ENCODE data around the gene ZBTB38. TPM values are rescaled to one million over a fixed set of nuclear protein-coding genes. Genes with fewer than 3 reads are reported as not detected.

Gene ZBTB38
- total RNA-seq, 1 donor from 2014 or later: 9.3 TPM

GRCh38 chr3:141391298-141391990 lies 23.1 kb downstream of the ZBTB38 start:
- DNase-seq: no peak
- H3K4me1 Mint-ChIP-seq (ENCODE audit: low read depth, unreplicated experiment): peaks cover 28% of the 10 kb centered on the region
- no peak overlapping the region for H3K4me3 Mint-ChIP-seq (ENCODE audit: unreplicated experiment)
- H3K27ac Mint-ChIP-seq (ENCODE audit: unreplicated experiment): no peak overlapping the region
- H3K9me3 Mint-ChIP-seq (ENCODE audit: unreplicated experiment): peaks cover 4% of the 10 kb centered on the region
- peaks cover 2% of the 10 kb centered on the region for H3K27me3 Mint-ChIP-seq (ENCODE audit: unreplicated experiment)
- H3K36me3 Mint-ChIP-seq (ENCODE audit: unreplicated experiment): peaks cover 6% of the 10 kb centered on the region
- no peak for TF ChIP-seq CTCF (IDR thresholded peaks at IDR 0.05; ENCODE audit: partially characterized antibody, unreplicated experiment)

DNA sequence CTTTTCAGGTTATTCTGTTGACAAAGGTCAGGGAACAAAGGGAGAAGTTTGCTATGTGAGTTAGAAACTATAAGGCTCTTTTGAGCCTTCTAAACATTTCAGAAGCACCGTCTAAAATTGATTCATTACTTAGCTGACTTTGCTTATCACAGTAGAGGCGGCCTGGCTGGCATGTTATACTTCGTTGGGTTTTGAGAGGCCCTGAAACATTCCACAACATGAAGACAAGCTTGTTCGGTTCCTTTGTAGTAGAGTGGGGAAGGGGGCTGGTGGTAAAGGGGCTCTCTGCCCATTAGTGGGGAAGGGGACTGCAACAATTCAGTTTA lies 23.6 kb downstream of the ZBTB38 start:
- peaks cover under 1% of the 10 kb centered on the region for H3K27me3 Mint-ChIP-seq (ENCODE audit: unreplicated experiment)
- H3K27ac Mint-ChIP-seq (ENCODE audit: unreplicated experiment): no peak overlapping the region
- no peak for TF ChIP-seq CTCF (IDR thresholded peaks at IDR 0.05; ENCODE audit: partially characterized antibody, unreplicated experiment)
- peaks cover 4% of the 10 kb centered on the region for H3K9me3 Mint-ChIP-seq (ENCODE audit: unreplicated experiment)
- DNase-seq: no peak
- H3K36me3 Mint-ChIP-seq (ENCODE audit: unreplicated experiment): peaks cover 12% of the 10 kb centered on the region
- peaks cover 23% of the 10 kb centered on the region for H3K4me1 Mint-ChIP-seq (ENCODE audit: low read depth, unreplicated experiment)
- no peak overlapping the region for H3K4me3 Mint-ChIP-seq (ENCODE audit: unreplicated experiment)

- TF ChIP-seq CTCF (IDR thresholded peaks at IDR 0.05; ENCODE audit: partially characterized antibody, unreplicated experiment): no peak
- H3K4me1 Mint-ChIP-seq (ENCODE audit: low read depth, unreplicated experiment): peaks cover 19% of the 10 kb centered on the region
- no peak overlapping the region for H3K4me3 Mint-ChIP-seq (ENCODE audit: unreplicated experiment)
- DNase-seq: no peak
- no peaks in the 10 kb centered on the region for H3K27me3 Mint-ChIP-seq (ENCODE audit: unreplicated experiment)
- H3K27ac Mint-ChIP-seq (ENCODE audit: unreplicated experiment): no peak overlapping the region
- H3K9me3 Mint-ChIP-seq (ENCODE audit: unreplicated experiment): peaks cover 4% of the 10 kb centered on the region
- peaks cover 16% of the 10 kb centered on the region for H3K36me3 Mint-ChIP-seq (ENCODE audit: unreplicated experiment)
Measured at GRCh38 chr3:141392416-141392815, 24.1 kb downstream of the ZBTB38 start.

- H3K27ac Mint-ChIP-seq (ENCODE audit: unreplicated experiment): peak overlapping the region; percentile 65
Measured at GRCh38 chr3:141392897-141393734, 24.8 kb downstream of the ZBTB38 start.

More at GRCh38 chr3:141392897-141393734, 24.8 kb downstream of the ZBTB38 start:
- peaks cover 14% of the 10 kb centered on the region for H3K4me1 Mint-ChIP-seq (ENCODE audit: low read depth, unreplicated experiment)
- H3K27me3 Mint-ChIP-seq (ENCODE audit: unreplicated experiment): no peaks in the 10 kb centered on the region
- H3K4me3 Mint-ChIP-seq (ENCODE audit: unreplicated experiment): peak overlapping the region; percentile 14
- peaks cover 4% of the 10 kb centered on the region for H3K9me3 Mint-ChIP-seq (ENCODE audit: unreplicated experiment)
- peak; percentile 47 for DNase-seq
- no peak for TF ChIP-seq CTCF (IDR thresholded peaks at IDR 0.05; ENCODE audit: partially characterized antibody, unreplicated experiment)
- H3K36me3 Mint-ChIP-seq (ENCODE audit: unreplicated experiment): peaks cover 17% of the 10 kb centered on the region
